ENCODE measurements around the gene PCDH9.

The PCDH9 gene

DNA sequence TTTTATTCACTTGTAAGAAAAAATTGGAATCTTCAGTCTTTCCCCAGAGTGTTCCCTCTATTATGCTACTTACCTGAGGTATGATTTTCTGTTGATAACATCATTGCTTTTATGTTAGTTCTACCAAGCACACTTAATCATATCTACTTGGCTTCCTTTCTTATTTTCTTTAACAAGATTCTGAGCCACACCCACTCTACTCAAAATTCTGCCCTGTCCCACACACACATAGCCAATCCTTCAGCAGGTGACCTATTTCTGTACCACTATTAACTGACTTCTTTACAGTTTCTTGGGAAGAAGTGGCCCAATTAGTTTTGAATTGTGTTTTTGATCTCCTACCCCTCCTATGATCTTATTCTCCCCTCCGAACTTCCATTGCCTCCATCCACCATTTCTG lies 215.7 kb downstream of the PCDH9 start:
- no peak for DNase-seq

DNA sequence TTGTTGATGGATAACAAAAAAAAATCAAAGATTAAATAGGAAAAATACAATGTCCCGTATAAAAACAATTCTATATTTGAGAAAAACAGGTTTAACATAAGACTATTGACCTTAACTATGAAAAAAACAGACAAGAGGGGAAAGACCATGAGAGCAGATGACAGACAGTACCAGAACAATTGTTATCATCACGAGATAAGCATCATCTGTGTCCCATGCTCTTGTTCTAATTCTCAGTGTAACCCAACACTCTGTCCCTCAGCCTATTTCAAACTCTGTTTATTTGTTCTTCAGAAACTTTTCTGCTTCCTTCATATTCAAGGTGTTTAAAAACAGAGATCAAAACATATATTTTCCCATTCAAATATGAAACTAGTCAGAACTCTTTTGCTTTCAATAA lies 216.4 kb downstream of the PCDH9 start:
- DNase-seq: no peak

DNA sequence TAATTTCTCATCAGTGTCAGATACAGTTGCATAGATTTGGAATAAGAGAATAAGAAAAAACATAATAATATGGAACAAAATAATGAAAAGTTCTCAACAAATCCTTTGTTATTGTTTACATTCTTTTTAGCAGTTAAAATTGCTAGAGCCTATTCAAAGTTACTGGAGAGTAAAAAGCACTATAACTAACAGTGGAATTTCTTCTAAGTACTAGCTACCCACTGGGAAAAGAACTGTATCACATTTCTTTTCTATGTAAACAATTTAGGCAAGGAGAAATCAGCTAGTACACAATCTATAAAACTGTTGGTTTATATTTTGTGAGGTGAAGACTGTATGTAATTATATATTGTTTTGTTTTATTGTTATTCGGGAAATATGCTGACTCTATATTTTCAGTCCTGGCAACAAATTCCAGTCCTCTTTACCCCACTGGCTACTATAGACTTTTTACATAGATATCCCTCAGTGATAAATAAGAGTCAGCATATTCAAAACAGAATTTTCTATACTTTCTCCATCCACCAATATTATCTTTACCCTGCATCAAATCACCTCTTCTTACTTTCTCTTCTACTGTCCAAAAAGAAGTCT lies 222.0 kb downstream of the PCDH9 start:
- no peak for DNase-seq

DNA sequence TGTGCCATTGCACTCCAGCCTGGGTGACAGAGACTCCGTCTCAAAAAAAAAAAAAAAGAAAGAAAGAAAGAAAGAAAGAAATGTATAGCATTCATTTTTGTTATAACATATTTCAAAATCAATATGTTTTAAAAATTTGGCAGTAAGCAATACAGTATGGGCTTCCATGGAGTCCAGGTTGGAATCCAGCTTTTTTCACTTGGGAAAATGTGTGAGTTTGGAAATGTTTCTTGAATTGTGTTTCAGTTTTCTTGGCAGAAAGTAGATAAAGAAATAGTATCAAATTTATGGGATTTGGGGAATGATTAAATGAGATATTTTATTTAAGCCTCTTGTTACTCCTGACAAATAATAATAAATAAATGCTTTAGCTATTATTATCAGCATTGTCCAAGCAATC lies 225.6 kb downstream of the PCDH9 start:
- no peak for DNase-seq

DNA sequence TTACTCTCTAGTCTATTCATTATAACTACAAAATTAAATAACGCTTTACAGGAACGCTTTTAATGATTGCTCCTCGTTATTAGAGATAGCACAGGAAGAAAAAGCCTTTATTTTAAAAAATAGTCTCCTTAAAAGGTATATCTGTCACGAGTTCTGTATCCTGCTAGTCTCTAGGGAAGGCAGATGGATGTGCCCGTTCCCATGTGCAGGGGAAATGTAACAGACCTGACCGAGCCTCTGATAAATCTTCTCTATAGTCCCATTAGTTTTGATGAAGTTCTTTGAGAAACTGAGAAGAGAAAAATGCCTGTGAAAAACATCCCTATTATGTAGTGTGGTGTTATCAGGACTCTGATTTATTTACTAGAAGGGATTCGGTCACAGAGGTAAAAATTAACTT lies 226.4 kb downstream of the PCDH9 start:
- no peak for DNase-seq

DNA sequence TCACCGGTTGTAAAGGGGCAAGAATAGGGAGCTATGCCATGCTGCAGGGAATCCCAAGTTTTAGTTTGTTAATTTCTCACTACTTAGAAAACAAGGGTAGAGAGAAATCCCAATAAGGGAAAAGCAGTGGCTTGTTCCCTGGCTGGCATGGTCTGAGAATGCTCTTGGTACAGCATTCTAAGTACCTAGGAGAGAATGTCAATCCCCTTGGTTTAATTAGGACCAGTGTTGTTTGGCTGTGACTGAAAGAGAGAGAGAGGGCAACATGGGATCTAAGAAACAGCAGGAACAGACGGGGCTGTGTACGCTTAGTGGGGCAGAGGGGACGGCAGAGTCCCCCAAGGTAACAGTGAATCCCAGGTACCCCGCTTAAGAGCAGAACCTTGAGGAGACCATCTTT lies 228.8 kb downstream of the PCDH9 start:
- no peak for DNase-seq

DNA sequence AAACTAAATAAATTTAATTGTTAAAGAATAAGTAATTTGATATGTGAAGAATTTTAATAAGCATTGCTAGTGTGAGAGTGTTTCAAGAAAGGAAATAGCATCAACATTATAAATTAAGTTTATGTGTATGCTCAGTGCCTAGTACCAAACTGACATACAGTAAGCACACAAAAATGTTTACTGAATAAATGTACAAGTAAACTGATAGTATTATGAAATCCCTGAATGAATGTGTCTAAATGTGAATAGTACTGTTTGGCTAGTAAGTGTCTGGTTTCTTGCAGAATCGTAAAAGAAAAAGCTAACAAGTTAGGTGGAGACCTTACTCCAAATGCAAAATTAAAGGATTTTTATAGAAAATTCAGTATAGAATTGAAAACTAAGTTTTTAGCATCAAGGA lies 233.6 kb downstream of the PCDH9 start:
- no peak for DNase-seq

DNA sequence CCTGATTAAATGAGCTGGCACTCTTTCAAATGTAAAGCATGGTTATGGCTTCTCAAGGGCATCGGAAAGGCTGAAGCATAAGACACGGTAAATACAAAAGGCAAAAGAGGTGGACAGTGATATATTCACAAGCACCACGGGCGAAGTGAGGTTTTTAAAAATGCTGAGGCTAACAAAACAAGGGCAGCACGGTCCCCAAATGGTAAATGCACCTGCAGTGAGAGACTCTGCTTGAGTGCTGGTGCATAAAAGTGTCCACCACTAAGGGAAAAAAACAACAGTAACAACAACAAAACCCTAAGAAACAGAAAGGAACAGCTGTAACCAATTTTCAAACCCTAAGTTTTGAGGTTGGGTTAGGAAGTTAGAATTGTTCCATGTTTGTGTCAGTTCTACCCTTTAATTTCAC lies 234.9 kb downstream of the PCDH9 start:
- DNase-seq: no peak

DNA sequence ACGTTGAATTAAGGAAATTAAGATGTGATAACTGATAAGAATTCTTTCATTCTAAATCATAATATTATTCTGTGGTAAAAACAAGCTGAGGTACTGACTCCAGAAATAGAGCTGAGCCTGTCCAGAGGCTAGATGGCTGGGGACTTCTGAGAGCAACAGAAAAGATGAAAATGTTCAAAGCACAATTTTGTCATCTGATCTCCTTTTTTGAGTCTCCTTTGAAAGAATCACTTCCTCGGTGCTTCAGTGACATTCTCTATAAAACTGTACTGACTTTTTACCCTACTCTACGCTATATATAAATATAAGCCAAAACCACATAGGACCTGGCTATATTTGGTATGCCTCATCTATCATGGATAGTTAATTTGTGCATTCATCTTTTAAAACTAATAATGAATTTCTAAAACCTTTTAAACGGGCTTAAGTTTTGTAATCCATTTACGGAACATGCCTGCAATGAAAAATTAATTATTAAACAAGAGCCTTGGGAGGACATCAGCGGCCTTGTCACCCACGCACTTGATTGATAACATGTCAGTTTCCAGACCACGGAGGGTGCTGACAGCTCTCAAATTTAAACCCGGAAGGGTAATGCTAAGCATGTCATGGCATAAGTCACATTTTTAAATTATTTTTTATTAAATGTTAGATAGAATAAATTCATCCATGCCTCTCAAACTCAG lies 235.5 kb downstream of the PCDH9 start:
- no peak for DNase-seq

DNA sequence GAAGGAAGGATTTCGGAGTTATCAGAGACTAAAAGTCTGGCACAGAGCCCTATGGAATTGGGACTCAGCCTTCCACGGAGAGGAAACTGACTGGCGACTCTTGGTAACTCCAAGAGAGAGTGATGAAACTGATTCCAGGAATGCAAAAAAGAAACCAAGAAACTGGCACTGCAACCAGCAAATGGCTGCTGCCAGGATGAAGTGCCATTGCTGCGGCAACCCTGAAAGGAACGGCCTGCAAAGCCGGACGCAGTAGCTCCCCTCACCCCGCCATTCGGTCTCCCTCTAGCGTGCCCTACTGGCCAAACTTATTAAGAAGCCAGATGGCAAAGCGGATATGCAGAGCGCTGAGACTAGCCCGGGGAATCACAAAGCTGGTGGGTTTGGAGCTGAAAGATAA lies 236.0 kb downstream of the PCDH9 start:
- no peak for DNase-seq

DNA sequence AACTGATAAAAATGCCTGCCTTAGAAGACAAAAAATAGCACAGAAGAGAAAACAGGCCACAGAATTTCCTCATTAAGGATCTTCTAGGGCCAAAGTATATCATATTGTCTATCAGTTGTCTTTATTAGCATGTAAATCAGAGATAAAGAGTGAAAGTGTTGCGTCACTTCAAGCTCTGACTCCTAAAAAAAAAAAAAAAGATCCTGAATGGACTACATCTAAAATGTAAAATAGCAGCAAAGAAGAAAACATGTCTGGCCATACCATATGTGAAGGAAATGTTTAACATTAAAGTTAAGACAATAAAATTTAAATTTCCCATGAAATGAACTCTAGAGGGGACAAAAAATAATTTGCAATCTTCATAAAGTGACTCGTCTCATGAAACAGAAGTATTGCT lies 237.4 kb downstream of the PCDH9 start:
- no peak for DNase-seq

DNA sequence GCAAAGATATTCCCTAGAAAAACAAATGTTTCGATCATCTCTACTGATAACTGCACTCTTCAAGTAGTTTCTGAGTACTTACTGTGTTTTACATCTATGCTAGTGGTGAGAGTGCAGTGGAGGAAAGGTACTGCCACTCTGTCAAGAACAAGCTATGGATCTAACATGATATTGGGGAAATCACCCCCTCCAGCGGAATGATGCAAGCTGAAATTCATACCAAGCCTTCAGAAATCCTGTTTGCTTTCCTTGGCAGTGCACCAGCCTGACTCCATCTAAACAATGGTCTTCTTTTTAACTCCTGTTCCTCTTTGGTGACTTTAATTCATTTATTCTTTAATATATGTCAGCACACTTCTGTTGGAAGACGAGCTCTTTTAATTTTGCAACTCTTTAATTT lies 238.0 kb downstream of the PCDH9 start:
- DNase-seq: no peak

DNA sequence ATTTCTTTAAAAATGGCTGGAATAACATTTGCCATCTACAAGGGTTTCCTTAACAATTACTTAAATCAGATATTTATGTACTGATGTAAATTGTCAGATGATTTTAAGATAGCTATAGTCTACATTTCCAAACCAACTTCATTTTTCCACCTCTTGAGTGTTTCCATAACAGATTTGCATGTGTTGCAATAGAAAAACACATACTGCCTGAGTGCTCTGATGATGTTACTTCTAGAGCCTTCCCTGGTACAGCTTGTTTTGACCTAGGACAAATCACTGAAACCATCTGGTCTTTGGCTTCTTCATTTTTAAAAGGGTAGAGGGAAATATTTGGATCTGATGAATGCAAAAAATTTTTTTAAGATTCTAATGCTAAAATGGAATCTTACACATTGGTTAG lies 245.9 kb downstream of the PCDH9 start:
- no peak for DNase-seq

DNA sequence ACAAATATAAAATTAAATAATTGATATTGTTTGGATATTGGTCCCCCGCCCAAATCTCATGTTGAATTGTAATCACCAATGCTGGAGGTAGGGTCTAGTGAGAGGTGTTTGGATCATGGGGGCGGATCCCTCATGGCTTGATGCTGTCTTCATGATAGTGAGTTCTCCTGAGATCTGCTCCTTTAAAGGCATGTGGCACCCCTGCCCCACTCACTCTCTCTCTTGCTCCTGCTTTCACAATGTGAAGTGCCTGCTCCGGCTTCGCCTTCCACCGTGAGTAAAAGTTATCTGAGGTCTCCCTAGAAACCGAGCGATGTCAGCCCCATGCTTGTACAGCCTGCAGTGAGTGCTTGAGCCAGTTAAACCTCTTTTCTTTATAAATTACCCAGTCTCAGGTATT lies 248.2 kb downstream of the PCDH9 start:
- no peak for DNase-seq

DNA sequence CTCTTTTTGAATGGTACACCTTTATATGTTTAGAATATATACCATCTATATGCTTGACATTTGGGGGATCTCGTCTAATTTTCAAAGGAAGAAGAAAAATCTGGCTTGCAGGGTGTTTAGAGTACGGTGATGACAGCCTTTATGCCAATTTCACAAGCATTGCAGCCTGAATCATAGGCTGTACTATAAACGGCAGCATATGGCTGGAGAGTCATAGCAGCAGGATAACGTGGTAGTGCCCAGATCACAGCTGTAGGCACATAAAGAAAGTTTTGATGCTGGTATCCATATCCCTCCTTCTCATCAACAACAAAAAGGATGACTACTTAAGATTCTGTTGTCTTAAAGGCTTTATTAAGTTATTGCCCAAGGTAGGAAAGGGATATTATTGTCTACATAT lies 253.0 kb downstream of the PCDH9 start:
- no peak for DNase-seq

DNA sequence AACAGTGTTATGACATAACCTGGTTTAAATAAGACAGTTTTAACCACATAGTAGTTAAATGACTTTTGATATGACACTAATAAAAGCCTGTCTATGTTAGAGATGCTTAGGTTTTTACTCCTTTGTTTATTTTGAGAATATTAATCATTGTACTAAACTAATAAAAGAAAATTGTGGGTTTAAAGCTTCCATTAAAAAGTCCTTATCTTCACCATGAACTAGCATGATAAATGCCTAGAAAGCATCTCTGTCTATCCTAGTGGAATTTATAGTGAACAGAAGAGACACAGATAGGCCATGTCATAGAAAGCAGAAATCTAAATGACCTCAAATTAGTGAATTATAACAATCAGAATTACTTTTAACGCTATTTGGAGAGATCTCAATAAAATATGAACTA lies 255.2 kb downstream of the PCDH9 start:
- DNase-seq: no peak

DNA sequence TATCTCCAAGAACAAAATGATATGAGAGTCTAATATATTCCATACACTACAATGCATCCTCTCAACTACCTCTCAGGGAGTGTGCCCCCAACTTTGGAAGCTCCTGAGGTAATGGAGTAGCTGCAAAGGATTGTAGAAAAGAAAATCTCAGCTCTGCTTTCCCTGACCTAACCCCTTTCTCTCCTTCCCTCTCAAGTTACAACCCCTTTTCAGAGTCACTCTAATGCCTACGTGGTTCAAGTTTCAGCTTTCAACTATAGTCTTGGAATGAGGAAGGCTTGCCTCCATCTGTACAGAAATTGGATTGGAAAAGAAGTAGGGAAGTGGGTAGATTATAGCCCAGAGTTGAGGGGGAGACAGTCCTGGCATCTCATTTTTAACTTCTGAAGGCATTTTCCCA lies 256.0 kb downstream of the PCDH9 start:
- no peak for DNase-seq

DNA sequence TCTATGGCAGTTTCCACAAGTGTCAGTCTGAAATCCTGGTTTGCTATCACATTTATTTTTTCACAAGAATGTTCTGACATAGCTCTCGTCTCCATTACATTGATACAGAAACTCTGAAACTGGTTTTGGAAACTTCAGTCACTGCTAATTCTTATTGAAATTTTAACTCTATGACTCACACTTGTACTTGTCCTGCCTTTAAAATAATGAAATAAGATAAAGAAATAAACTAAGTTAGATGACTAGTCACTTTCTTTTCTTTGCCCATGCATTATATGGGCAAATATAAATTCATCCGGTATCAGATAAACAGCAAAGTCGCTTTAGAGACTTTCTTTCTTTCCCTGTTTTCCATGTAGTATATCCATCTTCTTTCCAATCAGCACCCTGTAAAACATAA lies 257.5 kb downstream of the PCDH9 start:
- no peak for DNase-seq

DNA sequence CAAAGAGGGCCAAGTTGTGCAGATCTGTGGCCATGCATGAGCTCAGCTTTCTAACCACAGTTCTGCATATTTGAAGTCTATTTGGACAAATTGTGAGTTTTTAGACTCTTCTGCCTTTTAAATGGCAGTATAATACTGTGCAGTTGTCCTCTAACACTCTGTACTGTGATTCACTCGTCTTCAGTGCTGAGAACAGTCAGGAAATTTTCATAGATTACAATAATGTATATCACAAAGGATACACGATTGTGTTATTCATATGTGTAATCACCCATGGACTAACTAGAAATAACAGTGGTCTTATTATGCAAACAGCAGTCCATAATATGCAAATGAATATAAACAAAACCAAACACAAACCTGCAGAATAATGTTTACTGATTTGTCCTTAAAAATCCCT lies 259.1 kb downstream of the PCDH9 start:
- DNase-seq: no peak

DNA sequence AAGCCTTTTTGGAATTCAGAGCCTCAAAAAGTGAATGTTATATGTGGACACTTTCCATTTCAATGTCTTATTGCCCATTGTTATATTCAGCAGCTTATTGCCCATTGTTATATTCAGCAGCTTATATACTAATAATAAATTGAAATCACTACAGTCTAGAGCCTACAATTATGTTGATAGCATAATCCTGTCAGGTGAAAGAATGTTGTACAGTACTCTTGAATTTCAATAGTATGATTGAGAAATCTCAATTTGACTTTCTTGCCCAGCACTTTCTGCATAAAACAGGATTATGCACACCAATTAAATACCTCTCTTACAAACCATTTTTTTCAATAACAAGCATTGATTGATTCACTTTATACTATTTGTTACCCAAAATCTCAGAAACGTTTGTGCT lies 260.8 kb downstream of the PCDH9 start:
- no peak for DNase-seq

DNA sequence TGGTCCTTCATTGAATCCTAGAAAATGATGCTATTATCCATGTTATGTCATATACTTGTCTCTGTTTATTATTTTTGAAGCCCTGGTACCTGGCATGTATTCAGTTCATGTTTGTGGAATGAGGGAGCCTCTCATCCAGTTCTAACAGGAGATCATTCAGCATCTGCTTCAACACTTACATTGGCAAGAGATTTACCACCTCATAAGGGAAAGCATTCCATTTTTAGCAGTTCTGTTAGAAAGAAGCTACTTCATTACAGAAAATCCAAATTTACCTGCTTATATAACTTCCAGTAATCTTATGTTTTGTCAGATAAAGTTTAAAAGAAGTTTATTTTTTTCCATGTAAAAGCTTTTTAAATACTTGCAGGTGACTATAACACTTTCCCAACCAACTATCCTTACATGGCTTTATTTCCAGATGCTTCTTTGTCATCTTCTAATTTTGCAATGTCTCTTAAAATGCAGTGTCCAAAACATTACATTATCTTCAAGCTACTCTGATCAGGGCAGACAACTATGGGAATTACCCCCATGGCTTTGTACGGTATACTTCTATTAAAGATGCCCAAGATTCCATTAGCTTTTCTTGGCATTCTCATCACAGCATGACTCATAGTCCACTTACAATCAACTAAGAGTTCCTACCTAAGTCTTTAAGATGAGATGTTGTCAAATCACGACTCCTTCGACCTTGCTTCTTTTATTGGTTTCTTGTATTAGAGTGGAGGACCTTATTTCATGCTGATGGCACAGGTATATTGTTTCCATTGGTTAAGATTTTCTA lies 262.1 kb downstream of the PCDH9 start:
- no peak for DNase-seq

DNA sequence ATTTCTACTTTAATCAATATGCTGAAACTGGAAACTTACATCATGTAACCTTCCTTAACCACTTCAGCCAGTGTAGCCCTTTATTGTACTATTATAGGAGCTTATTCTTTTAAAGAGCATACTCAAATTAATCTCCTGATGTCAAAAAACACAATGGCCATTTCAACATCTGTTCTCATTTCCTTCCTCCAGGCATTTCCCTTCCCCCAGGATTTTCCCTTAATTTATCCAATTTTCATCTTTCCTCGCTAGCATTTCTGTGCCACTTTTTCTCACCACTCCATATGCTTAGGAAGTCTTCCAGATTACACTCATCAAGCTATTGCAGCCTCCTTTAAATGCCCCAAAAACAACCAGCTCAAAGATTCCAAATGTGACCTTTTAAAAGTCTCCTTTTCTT lies 265.0 kb downstream of the PCDH9 start:
- DNase-seq: no peak

DNA sequence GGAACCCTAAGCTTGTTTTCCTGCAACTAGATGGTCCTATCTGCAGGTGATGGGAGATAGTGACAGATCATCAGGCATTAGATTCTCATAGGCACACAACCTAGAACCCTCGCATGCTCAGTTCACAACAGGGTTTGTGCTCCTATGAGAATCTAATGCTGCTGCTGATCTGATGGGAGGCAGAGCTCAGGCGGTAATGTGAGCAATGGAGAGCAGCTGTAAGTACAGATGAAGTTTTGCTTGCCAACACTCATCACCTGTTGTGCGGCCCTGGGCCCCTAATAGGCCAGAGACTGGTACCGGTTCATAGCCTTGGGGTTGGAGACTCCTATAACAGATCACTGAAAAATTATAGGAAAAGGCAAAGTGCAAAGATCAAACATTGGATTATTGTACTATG lies 267.2 kb downstream of the PCDH9 start:
- no peak for DNase-seq

DNA sequence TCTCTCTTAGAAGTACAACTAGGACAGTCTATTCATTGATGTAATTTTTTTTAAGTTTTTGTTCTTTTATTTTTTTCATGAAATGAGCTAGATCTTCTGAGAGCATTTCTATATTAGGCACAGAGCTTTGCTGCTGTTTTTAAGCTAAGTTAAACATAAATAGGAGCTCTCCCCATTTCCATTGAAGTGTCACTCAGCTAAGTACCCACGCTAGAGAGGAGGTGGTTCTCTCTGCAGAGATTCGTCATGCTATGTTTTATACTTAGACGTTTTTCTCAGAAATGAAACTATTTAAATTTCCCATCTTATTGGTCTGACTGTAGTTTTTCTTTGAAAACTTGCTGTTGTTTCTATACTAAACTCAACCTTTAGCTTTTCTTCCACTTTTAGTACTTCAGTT lies 271.5 kb downstream of the PCDH9 start:
- no peak for DNase-seq

DNA sequence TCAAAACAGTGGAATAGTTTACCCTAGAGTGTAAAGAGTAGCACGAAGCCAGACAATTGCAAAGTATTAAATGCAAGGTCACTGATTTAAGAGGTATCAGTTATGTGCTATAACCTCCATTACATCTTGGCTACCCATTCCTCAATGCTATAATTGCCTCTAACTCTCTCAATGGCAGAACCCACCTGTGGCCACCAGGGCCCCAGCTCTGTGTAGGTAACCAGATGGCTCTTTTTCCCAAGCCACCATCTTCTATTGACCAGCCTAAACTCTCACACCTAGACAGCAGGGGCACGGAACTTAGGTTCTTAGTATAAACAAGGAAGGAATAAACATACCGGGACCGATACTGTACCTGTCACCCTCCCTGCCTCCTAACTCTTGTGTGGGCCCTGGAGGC lies 277.6 kb downstream of the PCDH9 start:
- no peak for DNase-seq
